Measurements from ENCODE around the gene ITGA2. TPM values are rescaled to one million over a fixed set of nuclear protein-coding genes. Genes with fewer than 3 reads are reported as not detected.

ITGA2 gene
- total RNA-seq, 4 donors from 2014 or later, result 2.0 to 6.0 (median 3.1) TPM

- TF ChIP-seq CTCF (IDR thresholded peaks at IDR 0.05), result no peak
- no peak for TF ChIP-seq POLR2A (IDR thresholded peaks at IDR 0.05)
- no peaks in the 10 kb centered on the region for H3K27me3 ChIP-seq
- 94% methylated on average over 1 of the region's 1 CpG for WGBS, 2 donors
Measured at GRCh38 chr5:53133020-53133419, 143.9 kb downstream of the ITGA2 start.

More at GRCh38 chr5:53133020-53133419, 143.9 kb downstream of the ITGA2 start:
- Histone ChIP-seq H3K4me3 (replicated peaks in 1 of 3) (no peak overlapping the region), H3K27ac (no peak overlapping the region), H3K4me1 (no peaks in the 10 kb centered on the region), H3K36me3 (no peaks in the 10 kb centered on the region), H3K9me3 (no peaks in the 10 kb centered on the region)
- DNase-seq, result no peak
- intact Hi-C loops (cut with DNase I), result no loop called here

Other genes starting within 250 kb of the ITGA2 start
- 10 to 100 TPM; 38.7 to 85.9 (median 52.6) TPM for gene ITGA1, start 201.4 kb upstream of the ITGA2 start, total RNA-seq
- gene PELO, start 201.4 kb upstream of the ITGA2 start, total RNA-seq, result 10 to 100 TPM; 20.0 to 37.0 (median 23.3) TPM
- gene MOCS2, start 120.4 kb downstream of the ITGA2 start, total RNA-seq, result 10 to 100 TPM; 48.5 to 76.3 (median 62.9) TPM

Measured in thyroid gland (tissue), 4 donors.